Liver (tissue), 3 donors: ENCODE results near the gene BCKDK.

Experiments
- FOXA1 ChIP-seq: IDR thresholded peaks from 2 replicates; pipeline ENCODE4 v1.6.1; 2016; ENCODE audit warnings: antibody characterized with exemption
- FOXA2 ChIP-seq: IDR thresholded peaks from 2 replicates; pipeline ENCODE4 v1.6.1; 2016; ENCODE audit warnings: antibody characterized with exemption
- GABPA ChIP-seq, 2 donors: IDR thresholded peaks in 1 of 2; conservative IDR thresholded peaks in 1 of 2; 2 replicates each; pipeline ENCODE4 v1.6.1; 2016; ENCODE audit warnings: antibody characterized with exemption in 2 of 2, mild to moderate bottlenecking in 1 of 2, moderate library complexity in 1 of 2
- HNF4A ChIP-seq, 2 donors: conservative IDR thresholded peaks; 2 replicates each; pipeline ENCODE4 v1.6.1; 2016; ENCODE audit warnings: antibody characterized with exemption in 2 of 2, mild to moderate bottlenecking in 2 of 2
- JUND ChIP-seq, 2 donors: IDR thresholded peaks; 2 replicates each; pipeline ENCODE4 v1.6.1; 2016; ENCODE audit warnings: antibody characterized with exemption in 2 of 2
- MAX ChIP-seq: IDR thresholded peaks from 2 replicates; pipeline ENCODE4 v1.6.1; 2016; ENCODE audit warnings: antibody characterized with exemption
- NR2F2 ChIP-seq: IDR thresholded peaks from 2 replicates; pipeline ENCODE4 v1.6.1; 2016; ENCODE audit warnings: antibody characterized with exemption
- RAD21 ChIP-seq, 2 donors: IDR thresholded peaks; 2 replicates each; pipeline ENCODE4 v1.6.1; 2016; ENCODE audit warnings: antibody characterized with exemption in 2 of 2, mild to moderate bottlenecking in 2 of 2
- REST ChIP-seq: IDR thresholded peaks from 2 replicates; pipeline ENCODE4 v1.6.1; 2016; ENCODE audit warnings: antibody characterized with exemption, mild to moderate bottlenecking
- RXRA ChIP-seq, 2 donors: IDR thresholded peaks; 2 replicates each; pipeline ENCODE4 v1.6.1; 2017 to 2018; ENCODE audit warnings: antibody characterized with exemption in 2 of 2, mild to moderate bottlenecking in 1 of 2
- TAF1 ChIP-seq: conservative IDR thresholded peaks from 2 replicates; pipeline ENCODE4 v1.6.1; 2016; ENCODE audit warnings: antibody characterized with exemption, mild to moderate bottlenecking
- YY1 ChIP-seq: IDR thresholded peaks from 2 replicates; pipeline ENCODE4 v1.6.1; 2016; ENCODE audit warnings: antibody characterized with exemption, mild to moderate bottlenecking
- TF ChIP-seq, protein P1 (sequence below): fragments of 150-350 bp; IDR thresholded peaks from 2 replicates; pipeline ENCODE4 v1.5.1; 2017; ENCODE audit warnings: improper control_type of control experiment, low read depth, low read length; ENCODE audit not compliant: missing input control
- TF ChIP-seq, protein P2 (sequence below): IDR thresholded peaks from 2 replicates; pipeline ENCODE4 v1.6.1; 2016; ENCODE audit warnings: antibody characterized with exemption
- donor health status: healthy.
- donor health status: healthy.

DNA sequence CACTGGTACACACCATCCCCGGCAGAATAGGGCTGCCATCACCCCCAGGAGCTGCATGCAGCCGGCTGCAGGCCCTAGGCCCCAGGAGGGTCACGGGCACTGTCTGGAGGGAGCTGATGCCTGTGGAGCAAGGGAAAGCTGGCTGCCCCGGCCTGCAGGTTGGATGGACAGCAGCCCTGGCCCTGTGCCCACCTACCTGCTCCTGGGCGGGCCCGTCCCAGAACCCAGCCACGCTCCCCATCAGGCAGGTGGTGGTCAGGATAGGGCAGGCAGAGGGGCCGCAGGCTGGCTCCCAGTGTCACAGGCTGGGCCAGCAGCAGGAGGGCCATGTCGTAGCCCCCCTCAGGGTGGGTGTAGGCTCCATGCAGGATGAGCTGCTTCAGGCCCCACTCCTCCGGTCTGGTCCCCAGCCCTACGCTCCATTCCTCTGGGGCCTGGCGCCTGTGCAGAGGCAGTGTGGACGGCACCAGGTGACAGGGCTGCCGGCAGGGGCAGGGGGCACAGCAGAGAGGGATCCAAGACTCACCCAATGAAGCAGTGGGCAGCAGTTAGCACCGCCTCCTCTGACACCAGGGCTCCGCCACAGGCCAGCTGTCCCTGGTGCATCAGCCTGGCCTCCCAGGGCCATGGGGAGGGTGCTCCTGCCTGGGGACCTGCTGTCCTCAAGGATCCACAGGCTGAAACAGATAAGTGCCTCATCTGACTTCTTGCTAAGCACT is 23.4 kb upstream of the BCKDK start:
- TF ChIP-seq, protein P1, sequence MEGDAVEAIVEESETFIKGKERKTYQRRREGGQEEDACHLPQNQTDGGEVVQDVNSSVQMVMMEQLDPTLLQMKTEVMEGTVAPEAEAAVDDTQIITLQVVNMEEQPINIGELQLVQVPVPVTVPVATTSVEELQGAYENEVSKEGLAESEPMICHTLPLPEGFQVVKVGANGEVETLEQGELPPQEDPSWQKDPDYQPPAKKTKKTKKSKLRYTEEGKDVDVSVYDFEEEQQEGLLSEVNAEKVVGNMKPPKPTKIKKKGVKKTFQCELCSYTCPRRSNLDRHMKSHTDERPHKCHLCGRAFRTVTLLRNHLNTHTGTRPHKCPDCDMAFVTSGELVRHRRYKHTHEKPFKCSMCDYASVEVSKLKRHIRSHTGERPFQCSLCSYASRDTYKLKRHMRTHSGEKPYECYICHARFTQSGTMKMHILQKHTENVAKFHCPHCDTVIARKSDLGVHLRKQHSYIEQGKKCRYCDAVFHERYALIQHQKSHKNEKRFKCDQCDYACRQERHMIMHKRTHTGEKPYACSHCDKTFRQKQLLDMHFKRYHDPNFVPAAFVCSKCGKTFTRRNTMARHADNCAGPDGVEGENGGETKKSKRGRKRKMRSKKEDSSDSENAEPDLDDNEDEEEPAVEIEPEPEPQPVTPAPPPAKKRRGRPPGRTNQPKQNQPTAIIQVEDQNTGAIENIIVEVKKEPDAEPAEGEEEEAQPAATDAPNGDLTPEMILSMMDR, result no peak
- no peak for TF ChIP-seq RAD21 (IDR thresholded peaks at IDR 0.05)
- TF ChIP-seq MAX, result no peak
- TF ChIP-seq REST, result no peak
- TF ChIP-seq, protein P2, sequence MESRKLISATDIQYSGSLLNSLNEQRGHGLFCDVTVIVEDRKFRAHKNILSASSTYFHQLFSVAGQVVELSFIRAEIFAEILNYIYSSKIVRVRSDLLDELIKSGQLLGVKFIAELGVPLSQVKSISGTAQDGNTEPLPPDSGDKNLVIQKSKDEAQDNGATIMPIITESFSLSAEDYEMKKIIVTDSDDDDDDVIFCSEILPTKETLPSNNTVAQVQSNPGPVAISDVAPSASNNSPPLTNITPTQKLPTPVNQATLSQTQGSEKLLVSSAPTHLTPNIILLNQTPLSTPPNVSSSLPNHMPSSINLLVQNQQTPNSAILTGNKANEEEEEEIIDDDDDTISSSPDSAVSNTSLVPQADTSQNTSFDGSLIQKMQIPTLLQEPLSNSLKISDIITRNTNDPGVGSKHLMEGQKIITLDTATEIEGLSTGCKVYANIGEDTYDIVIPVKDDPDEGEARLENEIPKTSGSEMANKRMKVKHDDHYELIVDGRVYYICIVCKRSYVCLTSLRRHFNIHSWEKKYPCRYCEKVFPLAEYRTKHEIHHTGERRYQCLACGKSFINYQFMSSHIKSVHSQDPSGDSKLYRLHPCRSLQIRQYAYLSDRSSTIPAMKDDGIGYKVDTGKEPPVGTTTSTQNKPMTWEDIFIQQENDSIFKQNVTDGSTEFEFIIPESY, result no peak
- TF ChIP-seq JUND (IDR thresholded peaks at IDR 0.05), result no peak
- TF ChIP-seq TAF1, result no peak
- TF ChIP-seq YY1, result no peak
- no peak for TF ChIP-seq HNF4A (conservative IDR thresholded peaks at IDR 0.05)
- TF ChIP-seq RXRA (IDR thresholded peaks at IDR 0.05), result no peak
- TF ChIP-seq FOXA2, result no peak
- TF ChIP-seq NR2F2, result no peak
- no peak for TF ChIP-seq FOXA1
- no peak for TF ChIP-seq GABPA (IDR thresholded peaks at IDR 0.05 in 1 of 2, conservative IDR thresholded peaks at IDR 0.05 in 1 of 2)
